Ecto neural progenitor cell (in vitro differentiated cells): ENCODE measurements around the gene TOLLIP.
A peak's percentile ranks its signal among the peaks of the same experiment; 100 is the strongest.

Source experiments
- DNase-seq: peaks from one replicate; pipeline ENCODE4 v3.0.0-alpha.2; 2018; ENCODE audit warnings: low spot score

The TOLLIP gene

GRCh38 chr11:1310772-1311468 lies 1.5 kb upstream of the TOLLIP start:
- DNase-seq, result no peak

- peak; percentile 50 for DNase-seq
Observed at GRCh38 chr11:1310318-1310687, 871 bp upstream of the TOLLIP start.

- no peak for DNase-seq
Observed at GRCh38 chr11:1308743-1309497, 512 bp downstream of the TOLLIP start.

GRCh38 chr11:1307998-1308742 lies 1.3 kb downstream of the TOLLIP start:
- peak; percentile 37 for DNase-seq

- peak; percentile 41 for DNase-seq
Observed at GRCh38 chr11:1307163-1307870, 2.1 kb downstream of the TOLLIP start.

GRCh38 chr11:1306186-1307162 lies 3.0 kb downstream of the TOLLIP start:
- peak; percentile 37 for DNase-seq

GRCh38 chr11:1305501-1306056 lies 3.9 kb downstream of the TOLLIP start:
- DNase-seq, result peak; percentile 41

GRCh38 chr11:1305063-1305495 lies 4.4 kb downstream of the TOLLIP start:
- DNase-seq, result peak; percentile 31

- DNase-seq, result peak; percentile 27
Observed at GRCh38 chr11:1304380-1304779, 5.1 kb downstream of the TOLLIP start.

GRCh38 chr11:1303973-1304372 lies 5.5 kb downstream of the TOLLIP start:
- peak; percentile 33 for DNase-seq

- DNase-seq, result peak; percentile 58
Observed at GRCh38 chr11:1303126-1303821, 6.2 kb downstream of the TOLLIP start.

GRCh38 chr11:1302461-1303125 lies 6.8 kb downstream of the TOLLIP start:
- peak; percentile 38 for DNase-seq

- peak; percentile 39 for DNase-seq
Observed at GRCh38 chr11:1302041-1302460, 7.4 kb downstream of the TOLLIP start.

- DNase-seq, result peak; percentile 32
Observed at GRCh38 chr11:1301220-1302000, 8.0 kb downstream of the TOLLIP start.

- peak; percentile 37 for DNase-seq
Observed at GRCh38 chr11:1300569-1301187, 8.8 kb downstream of the TOLLIP start.

- no peak for DNase-seq
Observed at GRCh38 chr11:1300121-1300520, 9.3 kb downstream of the TOLLIP start.

- peak; percentile 47 for DNase-seq
Observed at GRCh38 chr11:1299621-1300020, 9.8 kb downstream of the TOLLIP start.
